Measurements from ENCODE around the gene USF1.
"Not testable (repeated sequence)": the region's sequence is repeated elsewhere in the genome, so short reads cannot be mapped to it uniquely, and the experiment has no call there.

USF1 gene

DNA sequence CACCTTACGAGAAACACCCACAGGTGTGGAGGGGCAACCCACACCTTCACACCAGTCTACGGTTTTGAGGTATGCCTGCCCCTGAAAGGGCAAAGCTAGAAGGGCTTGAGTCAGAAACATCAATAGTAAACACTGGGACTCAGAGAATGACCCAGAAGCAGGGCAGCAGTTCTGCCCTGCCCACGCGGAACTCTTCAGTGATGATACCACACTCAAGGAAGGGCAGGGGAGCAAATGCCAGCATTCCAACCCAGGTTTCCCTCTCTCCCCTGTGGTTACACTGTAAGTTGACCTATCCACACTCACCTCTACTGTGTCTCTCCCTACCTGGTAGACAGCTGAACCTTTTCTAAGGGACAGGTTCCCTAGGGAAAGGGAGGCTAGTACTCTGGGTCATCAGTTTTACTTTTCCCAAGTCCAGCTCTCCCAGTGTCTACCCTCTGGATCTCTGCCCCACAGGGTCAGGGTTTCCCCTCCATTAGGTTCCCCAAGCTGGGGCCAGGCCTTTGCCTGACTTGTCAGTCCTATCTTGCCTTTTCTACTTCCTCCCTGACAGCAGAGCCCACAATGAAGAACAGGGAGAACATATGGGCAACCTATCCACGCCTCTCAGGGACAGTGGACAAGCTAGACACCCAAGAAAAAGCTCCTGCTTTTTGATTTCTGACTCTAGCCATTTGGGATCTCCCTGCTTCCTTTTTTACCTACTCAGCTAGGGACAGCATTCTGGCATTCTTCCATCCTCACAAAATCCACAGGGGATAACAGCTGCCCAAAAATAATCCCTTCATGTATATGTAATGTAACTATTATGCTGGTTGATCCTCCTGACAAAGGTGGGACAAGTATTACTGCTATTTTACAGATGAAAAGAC is 27.8 kb downstream of the USF1 start:
- DNase-seq = no peak

DNA sequence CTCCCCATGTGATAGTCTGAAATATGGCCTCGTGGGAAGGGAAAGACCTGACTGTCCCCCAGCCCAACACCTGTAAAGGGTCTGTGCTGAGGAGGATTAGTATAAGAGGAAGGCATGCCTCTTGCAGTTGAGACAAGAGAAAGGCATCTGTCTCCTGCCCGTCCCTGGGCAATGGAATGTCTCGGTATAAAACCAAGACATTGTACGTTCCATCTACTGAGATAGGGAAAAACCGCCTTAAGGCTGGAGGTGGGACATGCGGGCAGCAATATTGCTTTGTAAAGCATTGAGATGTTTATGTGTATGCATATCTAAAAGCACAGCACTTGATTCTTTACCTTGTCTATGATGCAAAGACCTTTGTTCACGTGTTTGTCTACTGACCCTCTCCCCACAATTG is 28.6 kb downstream of the USF1 start:
- DNase-seq = not testable (repeated sequence)

GRCh38 chr1:161016683-161017082 is 29.1 kb downstream of the USF1 start:
- DNase-seq = not testable (repeated sequence)

DNA sequence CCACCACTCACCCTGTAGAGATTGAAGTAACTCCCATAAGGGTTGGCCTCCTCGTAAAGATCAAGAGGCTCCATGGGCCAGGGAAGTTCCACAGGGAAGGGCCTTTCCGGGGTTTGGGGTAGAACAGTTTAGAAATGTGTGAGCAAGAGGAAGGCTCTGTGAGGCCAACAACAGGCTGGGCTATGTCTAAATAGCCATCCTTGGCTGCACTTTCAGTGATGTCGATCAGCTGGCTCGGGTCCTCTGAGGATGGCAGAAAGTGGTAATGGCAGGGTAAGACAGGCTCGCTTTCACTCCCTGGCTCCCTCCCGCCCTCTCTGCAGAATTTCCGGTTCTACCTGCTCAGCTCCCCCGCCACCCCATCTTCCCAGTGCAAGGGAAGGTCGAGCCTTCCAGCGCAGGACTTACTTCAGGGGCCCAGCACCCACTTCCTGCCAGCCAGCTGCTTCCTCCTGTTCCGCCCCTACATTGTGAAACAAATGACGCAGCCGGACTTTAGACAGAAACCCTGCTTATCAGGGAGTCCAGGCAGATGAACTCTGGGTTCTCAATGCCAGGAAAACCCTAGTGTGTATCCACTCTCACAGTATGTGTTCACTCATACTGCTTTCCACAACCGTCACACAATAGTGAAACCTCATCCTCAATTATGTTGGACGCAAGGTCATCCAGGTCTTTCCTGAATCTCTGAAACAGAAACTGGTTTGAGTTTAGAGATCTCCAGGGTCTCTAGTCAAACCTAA is 32.1 kb downstream of the USF1 start:
- DNase-seq = peak; percentile 85

DNA sequence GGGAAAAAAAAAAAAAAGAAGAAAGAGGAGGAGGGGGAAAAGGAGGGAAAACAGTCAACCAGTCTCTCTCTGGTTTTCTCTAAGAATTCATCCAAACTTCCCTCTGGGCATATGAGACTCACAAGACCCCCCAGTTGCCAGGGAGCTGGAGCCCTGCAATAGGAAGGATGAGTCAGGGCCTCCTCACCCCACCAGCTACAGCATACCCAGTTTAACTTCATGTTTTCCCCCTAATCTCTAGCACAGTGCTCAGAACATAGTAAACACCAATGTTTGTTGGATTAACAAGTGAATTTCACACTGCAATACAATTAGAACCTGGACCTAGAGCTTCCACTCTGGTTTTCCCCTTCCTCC is 32.7 kb downstream of the USF1 start:
- no peak for DNase-seq

- DNase-seq = no peak
Measured at GRCh38 chr1:161012420-161012819, 33.4 kb downstream of the USF1 start.

- no peak for DNase-seq
Measured at GRCh38 chr1:161009602-161010211, 36.1 kb downstream of the USF1 start.

DNA sequence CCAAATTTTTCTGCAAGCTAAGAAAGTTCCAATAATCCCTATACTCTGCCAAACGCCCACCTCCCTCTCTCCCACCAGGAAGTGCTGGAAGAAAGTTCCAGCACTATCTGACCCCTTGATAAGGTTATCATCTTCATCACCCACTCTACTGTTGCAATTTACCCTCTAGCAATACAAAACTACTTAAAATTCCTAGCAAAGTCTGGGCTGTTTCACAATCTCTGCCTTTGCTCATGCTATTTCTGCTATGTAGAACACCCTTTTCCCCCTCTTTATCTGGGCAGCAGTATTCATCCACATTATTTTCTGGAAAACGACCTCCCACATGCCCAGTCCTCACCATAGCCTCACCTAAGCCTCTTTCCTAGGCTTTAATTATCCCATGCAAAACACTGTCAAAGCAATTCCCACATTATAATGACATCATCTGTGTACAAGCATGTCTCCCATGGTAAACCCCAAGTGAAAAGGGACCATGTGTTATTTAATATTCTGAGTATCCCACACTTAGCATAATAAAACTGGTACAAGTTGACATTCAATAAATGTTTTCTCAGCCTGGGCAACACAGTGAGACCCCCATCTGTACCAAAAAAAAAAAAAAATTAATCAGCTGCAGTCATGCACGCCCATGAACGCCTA is 36.8 kb downstream of the USF1 start:
- DNase-seq = no peak

GRCh38 chr1:161007369-161007768 is 38.4 kb downstream of the USF1 start:
- DNase-seq = no peak

DNA sequence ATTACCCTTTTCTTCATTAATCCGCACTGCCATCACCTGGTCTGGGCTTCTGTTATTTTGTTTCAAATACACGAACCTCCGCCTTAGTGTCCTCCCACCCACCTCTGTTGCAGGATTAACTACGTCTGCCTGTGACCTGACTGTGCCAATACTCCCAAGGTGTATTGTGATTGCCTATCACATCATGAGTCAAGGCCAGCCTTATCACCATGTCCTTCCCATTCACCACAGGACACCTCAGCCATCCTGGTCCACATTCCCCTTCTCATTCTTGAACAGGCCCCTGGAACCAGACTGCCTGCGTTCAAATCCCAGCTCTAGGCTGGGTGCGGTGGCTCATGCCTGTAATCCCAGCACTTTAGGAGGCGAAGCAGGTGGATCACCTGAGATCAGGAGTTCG is 39.2 kb downstream of the USF1 start:
- no peak for DNase-seq

GRCh38 chr1:161001525-161001924 is 44.3 kb downstream of the USF1 start:
- no peak for DNase-seq

DNA sequence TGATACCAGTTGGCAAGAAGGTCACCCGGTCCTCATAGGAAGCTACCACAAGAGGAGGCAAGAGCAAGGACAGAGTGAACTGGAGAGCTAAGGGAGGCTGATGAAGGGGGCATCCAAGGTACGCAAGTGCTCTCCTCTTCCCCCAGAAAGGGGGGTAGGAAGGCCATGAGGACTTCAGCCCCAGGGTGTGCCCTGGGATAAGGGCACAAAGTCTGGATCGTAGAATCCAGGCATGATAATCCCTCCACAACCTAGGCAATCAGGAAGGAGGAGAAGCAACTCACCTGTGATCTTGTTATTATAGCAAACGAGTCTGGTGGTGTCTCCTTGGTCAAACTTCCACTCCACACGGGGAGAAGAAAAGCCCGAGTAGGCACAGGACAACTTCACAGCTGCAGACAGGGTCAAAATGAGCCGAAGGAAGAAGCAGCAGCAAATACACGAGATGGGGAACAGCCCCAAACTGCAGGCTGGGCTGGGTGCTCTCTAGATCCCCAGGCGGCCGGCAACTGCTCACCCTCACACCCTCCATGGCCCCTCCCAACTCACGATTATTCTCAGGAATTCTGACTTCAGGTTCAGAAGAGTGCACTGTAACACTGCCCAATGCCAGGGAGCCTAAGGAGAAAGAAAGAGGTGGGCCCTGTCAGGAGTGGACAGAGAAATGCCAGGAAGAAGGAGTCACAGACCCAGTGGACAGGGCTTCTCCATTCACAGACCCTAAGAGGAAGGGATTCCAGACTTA is 44.9 kb downstream of the USF1 start:
- DNase-seq = no peak

DNA sequence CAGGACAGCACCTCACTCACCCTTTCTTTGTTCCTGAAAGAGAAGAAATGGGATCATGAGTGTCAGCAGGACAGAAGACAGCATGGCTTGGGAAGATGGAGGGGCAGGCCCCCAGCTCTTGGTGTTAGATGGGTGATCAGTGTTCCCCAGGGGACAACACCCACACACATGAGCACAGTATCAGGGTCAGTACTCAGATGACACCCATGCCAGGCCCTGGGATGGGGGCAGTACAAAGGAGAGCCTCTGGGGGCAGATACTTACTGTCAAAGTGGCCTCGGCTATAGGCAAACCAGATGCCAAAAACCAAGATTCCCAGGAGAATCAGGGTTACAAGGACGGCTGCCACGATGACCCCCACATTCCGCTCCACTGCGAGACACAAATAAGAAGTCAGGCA is 46.4 kb downstream of the USF1 start:
- no peak for DNase-seq

- no peak for DNase-seq
Measured at GRCh38 chr1:160997323-160998038, 48.3 kb downstream of the USF1 start.

DNA sequence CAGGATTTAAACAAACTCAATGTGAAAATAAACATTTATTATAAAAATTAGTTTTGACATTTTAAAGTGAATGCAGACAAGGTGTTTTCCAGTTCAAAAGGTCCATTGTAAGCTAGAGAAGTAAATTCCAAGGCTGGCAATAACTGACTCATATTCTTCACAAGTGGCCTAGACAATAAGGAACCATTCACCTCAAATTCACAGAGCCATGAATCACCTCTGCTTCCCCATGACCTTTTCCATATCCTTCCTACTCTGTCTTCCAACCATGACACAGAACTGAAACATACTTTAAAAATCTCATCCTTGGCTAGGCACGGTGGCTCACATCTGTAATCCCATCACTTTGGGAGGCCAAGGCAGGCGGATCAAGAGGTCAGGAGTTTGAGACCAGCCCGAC is 49.6 kb downstream of the USF1 start:
- DNase-seq = no peak

- DNase-seq = peak; percentile 14
Measured at GRCh38 chr1:160993544-160994193, 52.1 kb downstream of the USF1 start.

DNA sequence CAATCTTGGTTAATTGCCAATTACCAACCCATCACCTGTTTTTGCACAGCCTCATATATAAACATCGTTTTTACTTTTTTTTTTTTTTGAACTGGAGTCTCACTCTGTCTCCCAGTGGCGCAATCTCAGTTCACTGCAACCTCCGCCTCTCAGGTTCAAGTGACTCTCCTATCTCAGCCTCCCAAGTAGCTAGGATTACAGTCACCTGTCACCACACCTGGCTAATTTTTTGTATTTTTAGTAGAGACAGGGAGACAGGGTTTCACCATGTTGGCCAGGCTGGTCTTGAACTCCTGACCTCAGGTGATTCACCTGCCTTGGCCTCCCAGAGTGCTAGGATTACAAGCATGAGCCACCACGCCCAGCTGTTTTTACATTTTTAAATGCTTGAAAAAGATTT is 53.7 kb downstream of the USF1 start:
- not testable (repeated sequence) for DNase-seq
